Karpas-422 (cell line): ENCODE data around the gene BTG2. TPM values are rescaled to one million over a fixed set of nuclear protein-coding genes. Genes with fewer than 3 reads are reported as not detected.

Experiments
- DNase-seq: peaks from one replicate; pipeline ENCODE4 v3.0.0-alpha.2; 2015
- H2AFZ ChIP-seq: fragments of 200-600 bp; sonication (generic); 2 replicates; pipeline ENCODE4 v1.6.1; 2014; ENCODE audit warnings: antibody characterized with exemption, low read length, mixed read lengths
- H3K27ac ChIP-seq: fragments of 200-600 bp; sonication (generic); 2 replicates; pipeline ENCODE4 v1.5.1; 2014; ENCODE audit warnings: mild to moderate bottlenecking, low read length, moderate library complexity
- H3K27me3 ChIP-seq: fragments of 200-600 bp; sonication (generic); 2 replicates; pipeline ENCODE4 v1.6.1; 2014; ENCODE audit warnings: low read length, mixed read lengths
- H3K36me3 ChIP-seq: fragments of 200-600 bp; sonication (generic); 2 replicates; pipeline ENCODE4 v1.6.1; 2014; ENCODE audit warnings: low read length, mixed read lengths; ENCODE audit not compliant: insufficient read depth
- H3K4me1 ChIP-seq: fragments of 200-600 bp; sonication (generic); 2 replicates; pipeline ENCODE4 v1.6.1; 2014; ENCODE audit warnings: mild to moderate bottlenecking, low read length, mixed read lengths
- H3K4me2 ChIP-seq: fragments of 200-600 bp; sonication (generic); 2 replicates; pipeline ENCODE4 v1.6.1; 2014; ENCODE audit warnings: low read length, low read depth, mild to moderate bottlenecking; ENCODE audit not compliant: poor library complexity, severe bottlenecking
- H3K4me3 ChIP-seq: fragments of 200-600 bp; sonication (generic); 2 replicates; pipeline ENCODE4 v1.5.1; 2014; ENCODE audit warnings: mild to moderate bottlenecking, antibody characterized with exemption, low read length, mixed read lengths
- H3K79me2 ChIP-seq: fragments of 200-600 bp; sonication (generic); 2 replicates; pipeline ENCODE4 v1.6.1; 2014; ENCODE audit warnings: mild to moderate bottlenecking, low read length, mixed read lengths
- H3K9ac ChIP-seq: fragments of 200-600 bp; sonication (generic); 2 replicates; pipeline ENCODE4 v1.6.0; 2014; ENCODE audit warnings: low read length
- H3K9me2 ChIP-seq: fragments of 200-600 bp; sonication (generic), shearing (Covaris generic); replicated peaks from 2 replicates; pipeline ENCODE4 v1.6.0; 2014; ENCODE audit warnings: mild to moderate bottlenecking, low read length, moderate library complexity; ENCODE audit not compliant: insufficient read depth
- H3K9me3 ChIP-seq: fragments of 300-700, 200-600 bp; sonication (generic); 2 replicates; pipeline ENCODE4 v1.6.1; 2014; ENCODE audit warnings: low read length, mixed read lengths
- H4K20me1 ChIP-seq: fragments of 200-600 bp; sonication (generic); 2 replicates; pipeline ENCODE4 v1.6.1; 2014; ENCODE audit warnings: mild to moderate bottlenecking, antibody characterized with exemption, low read length, low read depth; ENCODE audit not compliant: insufficient read depth
- total RNA-seq: library from RNA; depleted of rRNA; stranded (reverse); fragments of >200 nt; shearing (Covaris generic); gene quantifications from 2 replicates; pipeline ENCODE4 v1.2.3, GENCODE V29; 2014; ENCODE audit warnings: low replicate concordance

Gene BTG2
- total RNA-seq, 1 experiment from 2014 or later = 258 TPM

DNA sequence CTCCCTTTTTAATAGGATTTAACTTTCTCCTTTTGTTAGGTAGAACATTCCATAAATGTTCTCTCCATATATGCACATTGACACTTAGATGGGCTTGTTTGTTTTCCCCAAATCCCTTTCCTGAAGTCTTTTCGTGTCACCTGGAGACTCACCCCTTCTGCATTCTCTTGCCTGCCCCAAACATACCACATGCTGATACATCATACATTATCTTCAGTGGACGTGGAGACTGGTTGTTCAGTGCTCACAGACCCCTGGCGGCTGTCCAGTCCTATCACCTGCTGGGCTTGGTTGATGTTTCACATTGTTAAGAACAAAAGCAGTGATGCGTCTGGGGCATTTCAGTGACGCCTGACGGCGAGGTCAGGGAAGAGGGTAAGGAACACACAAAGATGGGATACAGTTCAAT lies 23.4 kb downstream of the BTG2 start:
- no peaks in the 10 kb centered on the region for H3K9me3 ChIP-seq
- H3K79me2 ChIP-seq = no peaks in the 10 kb centered on the region
- no peak overlapping the region for H3K4me3 ChIP-seq
- H3K9ac ChIP-seq = 0 out of 2 replicates have a peak overlapping the region, but pooled peaks have one; percentile 72
- peaks cover 60% of the 10 kb centered on the region for H3K4me1 ChIP-seq
- no peaks in the 10 kb centered on the region for H4K20me1 ChIP-seq
- H3K36me3 ChIP-seq = no peaks in the 10 kb centered on the region
- H3K27ac ChIP-seq = peak overlapping the region; percentile 100
- H3K9me2 ChIP-seq = no peaks in the 10 kb centered on the region
- DNase-seq = peak; percentile 71
- H3K4me2 ChIP-seq = peak overlapping the region; percentile 98
- no peaks in the 10 kb centered on the region for H3K27me3 ChIP-seq
- no peak overlapping the region for H2AFZ ChIP-seq

DNA sequence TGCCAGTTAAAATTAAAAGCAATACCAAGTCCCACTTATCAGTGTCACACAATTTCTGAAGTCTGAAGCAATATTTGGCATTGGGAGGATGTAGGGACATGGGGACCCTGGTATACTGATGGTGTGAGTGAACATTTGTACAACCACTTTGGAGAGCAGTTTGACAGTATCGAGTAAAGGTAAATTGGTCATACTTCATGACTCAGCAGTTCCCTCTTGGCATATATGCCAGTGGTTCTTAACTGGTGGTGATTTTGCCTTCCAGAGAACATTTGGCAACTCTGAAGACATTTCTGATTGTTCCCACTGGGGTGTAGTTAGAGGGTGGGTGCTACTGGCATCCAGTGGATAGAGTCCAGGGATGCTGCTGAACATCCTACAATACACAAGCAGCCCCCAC lies 25.9 kb downstream of the BTG2 start:
- no peak overlapping the region for H3K4me3 ChIP-seq
- H3K9ac ChIP-seq = no peak overlapping the region
- no peaks in the 10 kb centered on the region for H3K27me3 ChIP-seq
- no peaks in the 10 kb centered on the region for H3K79me2 ChIP-seq
- no peaks in the 10 kb centered on the region for H4K20me1 ChIP-seq
- no peak overlapping the region for H2AFZ ChIP-seq
- H3K4me2 ChIP-seq = no peak overlapping the region
- no peaks in the 10 kb centered on the region for H3K9me3 ChIP-seq
- DNase-seq = no peak
- H3K4me1 ChIP-seq = peaks cover 35% of the 10 kb centered on the region
- no peak overlapping the region for H3K27ac ChIP-seq
- H3K9me2 ChIP-seq = no peaks in the 10 kb centered on the region
- H3K36me3 ChIP-seq = no peaks in the 10 kb centered on the region

DNA sequence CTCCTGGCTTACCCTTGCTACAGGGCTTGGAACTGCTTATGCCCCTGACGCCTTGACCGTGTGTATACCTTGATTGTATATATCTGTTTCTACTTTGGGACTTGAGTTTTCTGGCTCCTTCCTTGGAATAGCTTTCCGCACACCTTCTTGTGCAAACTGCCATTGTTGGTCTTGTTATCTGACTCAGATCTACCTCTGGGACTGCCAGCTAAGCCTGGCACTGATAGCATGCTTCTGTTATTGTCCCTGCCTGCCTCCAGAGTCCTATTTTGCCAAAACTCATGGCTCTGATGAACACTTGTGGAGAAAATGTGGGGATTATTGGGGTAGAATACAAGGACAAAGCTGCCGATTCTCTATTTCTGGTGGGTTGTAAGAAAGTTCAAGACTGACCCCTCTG lies 30.2 kb downstream of the BTG2 start:
- no peaks in the 10 kb centered on the region for H3K36me3 ChIP-seq
- no peak overlapping the region for H2AFZ ChIP-seq
- H3K4me1 ChIP-seq = peaks cover 19% of the 10 kb centered on the region
- no peaks in the 10 kb centered on the region for H3K27me3 ChIP-seq
- no peaks in the 10 kb centered on the region for H3K9me2 ChIP-seq
- H3K9ac ChIP-seq = no peak overlapping the region
- no peak for DNase-seq
- no peak overlapping the region for H3K4me3 ChIP-seq
- no peaks in the 10 kb centered on the region for H3K9me3 ChIP-seq
- no peak overlapping the region for H3K4me2 ChIP-seq
- H3K27ac ChIP-seq = no peak overlapping the region
- no peaks in the 10 kb centered on the region for H3K79me2 ChIP-seq
- no peaks in the 10 kb centered on the region for H4K20me1 ChIP-seq

DNA sequence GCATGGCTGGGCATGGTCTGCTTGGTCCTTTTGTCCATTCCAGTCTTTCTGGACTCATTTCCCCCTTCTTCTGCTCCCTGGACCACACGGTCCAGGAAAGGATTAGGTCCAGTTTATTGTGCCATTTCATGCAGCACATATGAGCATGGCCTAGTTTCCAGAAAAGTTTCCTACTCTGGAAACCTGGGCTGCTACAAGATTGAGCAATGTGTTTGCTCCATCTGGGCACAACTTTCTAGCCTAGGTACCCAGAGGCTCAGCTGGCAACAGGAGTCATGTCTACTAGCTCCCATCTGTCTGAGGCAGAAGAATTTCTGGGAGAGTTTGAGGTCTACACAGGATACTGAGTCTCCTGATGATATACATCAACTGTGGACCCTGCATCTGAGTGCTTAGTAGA lies 30.8 kb downstream of the BTG2 start:
- Histone ChIP-seq H3K27me3 (no peaks in the 10 kb centered on the region), H3K4me3 (no peak overlapping the region), H2AFZ (no peak overlapping the region), H3K4me2 (no peak overlapping the region), H3K79me2 (no peaks in the 10 kb centered on the region), H3K9ac (no peak overlapping the region), H4K20me1 (no peaks in the 10 kb centered on the region), H3K9me2 (no peaks in the 10 kb centered on the region), H3K27ac (no peak overlapping the region), H3K36me3 (no peaks in the 10 kb centered on the region), H3K4me1 (peaks cover 19% of the 10 kb centered on the region), H3K9me3 (no peaks in the 10 kb centered on the region)
- DNase-seq = no peak

DNA sequence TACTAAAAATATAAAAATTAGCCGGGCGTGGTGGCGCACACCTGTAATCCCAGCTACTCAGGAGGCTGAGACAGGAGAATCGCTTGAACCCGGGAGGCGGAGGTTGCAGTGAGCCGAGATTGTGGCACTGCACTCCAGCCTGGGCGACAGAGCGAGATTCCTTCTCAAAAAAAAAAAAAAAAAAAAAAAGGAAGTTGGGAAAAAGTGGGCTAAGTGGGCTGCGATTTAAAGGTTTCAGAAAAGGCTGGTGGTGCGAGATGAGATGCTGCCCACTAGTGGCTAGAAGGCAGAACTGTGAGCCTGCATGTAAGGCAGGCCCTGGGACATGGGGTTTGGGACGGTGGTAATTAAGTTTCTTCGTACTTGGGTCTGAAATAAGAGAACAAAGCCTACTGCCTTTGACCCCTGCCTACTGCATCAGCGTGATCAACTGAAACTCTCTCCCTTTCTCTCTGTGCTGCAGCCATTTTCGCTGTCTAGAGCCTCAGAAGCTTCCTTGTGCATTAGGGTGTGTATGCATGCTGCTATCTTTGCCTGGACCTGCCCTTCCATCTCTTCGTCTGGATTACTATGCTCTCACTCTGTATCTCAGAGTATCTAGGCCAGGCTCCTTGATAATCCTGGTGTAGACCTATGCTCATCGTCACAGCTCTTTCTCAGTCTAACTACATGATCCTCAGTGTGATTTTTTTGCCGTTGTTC lies 33.2 kb downstream of the BTG2 start:
- Histone ChIP-seq H2AFZ (no peak overlapping the region), H3K36me3 (no peaks in the 10 kb centered on the region), H3K27me3 (no peaks in the 10 kb centered on the region), H3K9ac (no peak overlapping the region), H3K27ac (no peak overlapping the region), H3K4me3 (no peak overlapping the region), H3K4me2 (no peak overlapping the region), H4K20me1 (no peaks in the 10 kb centered on the region), H3K4me1 (peaks cover 11% of the 10 kb centered on the region), H3K9me2 (no peaks in the 10 kb centered on the region), H3K79me2 (no peaks in the 10 kb centered on the region), H3K9me3 (no peaks in the 10 kb centered on the region)
- peak; percentile 87 for DNase-seq

DNA sequence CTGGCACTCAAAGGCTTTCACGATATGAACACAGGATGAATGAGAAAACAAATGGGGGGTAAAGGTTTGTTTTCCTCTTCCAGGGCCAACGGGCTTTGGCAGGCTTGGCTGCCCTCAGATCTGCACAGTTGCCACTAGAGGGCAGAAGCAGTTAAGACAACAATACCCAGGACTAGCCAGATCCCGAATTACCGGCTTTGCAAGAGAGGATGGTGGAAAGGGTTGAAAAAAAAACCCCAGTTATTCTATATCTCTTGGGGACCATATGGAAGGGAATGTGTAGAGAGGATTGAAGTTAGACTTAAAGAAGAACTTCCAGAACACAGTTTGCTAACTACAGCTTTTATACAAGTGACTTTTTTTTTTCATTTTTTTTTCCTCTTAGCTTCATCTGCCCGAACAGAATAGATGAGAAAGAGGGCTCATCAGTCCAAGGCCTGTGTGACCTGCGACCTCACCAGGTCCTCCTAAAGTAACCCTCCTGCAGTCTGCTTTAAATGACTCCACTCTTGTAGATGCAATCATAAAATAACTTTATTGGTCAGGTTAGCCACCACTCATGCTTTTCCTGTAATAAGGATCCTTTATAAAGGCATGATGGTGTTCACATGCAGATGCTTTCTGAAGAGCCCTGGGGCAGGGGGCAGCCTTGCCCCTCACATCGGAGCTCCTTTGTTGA lies 34.9 kb downstream of the BTG2 start:
- Histone ChIP-seq H3K9me3 (no peaks in the 10 kb centered on the region), H3K9me2 (no peaks in the 10 kb centered on the region), H3K27me3 (no peaks in the 10 kb centered on the region), H3K4me3 (no peak overlapping the region), H3K79me2 (no peaks in the 10 kb centered on the region), H2AFZ (no peak overlapping the region), H3K4me1 (peaks cover 14% of the 10 kb centered on the region), H3K4me2 (no peak overlapping the region), H3K9ac (0 out of 2 replicates have a peak overlapping the region, but pooled peaks have one; percentile 11), H3K27ac (no peak overlapping the region), H4K20me1 (no peaks in the 10 kb centered on the region), H3K36me3 (no peaks in the 10 kb centered on the region)
- DNase-seq = peak; percentile 88

DNA sequence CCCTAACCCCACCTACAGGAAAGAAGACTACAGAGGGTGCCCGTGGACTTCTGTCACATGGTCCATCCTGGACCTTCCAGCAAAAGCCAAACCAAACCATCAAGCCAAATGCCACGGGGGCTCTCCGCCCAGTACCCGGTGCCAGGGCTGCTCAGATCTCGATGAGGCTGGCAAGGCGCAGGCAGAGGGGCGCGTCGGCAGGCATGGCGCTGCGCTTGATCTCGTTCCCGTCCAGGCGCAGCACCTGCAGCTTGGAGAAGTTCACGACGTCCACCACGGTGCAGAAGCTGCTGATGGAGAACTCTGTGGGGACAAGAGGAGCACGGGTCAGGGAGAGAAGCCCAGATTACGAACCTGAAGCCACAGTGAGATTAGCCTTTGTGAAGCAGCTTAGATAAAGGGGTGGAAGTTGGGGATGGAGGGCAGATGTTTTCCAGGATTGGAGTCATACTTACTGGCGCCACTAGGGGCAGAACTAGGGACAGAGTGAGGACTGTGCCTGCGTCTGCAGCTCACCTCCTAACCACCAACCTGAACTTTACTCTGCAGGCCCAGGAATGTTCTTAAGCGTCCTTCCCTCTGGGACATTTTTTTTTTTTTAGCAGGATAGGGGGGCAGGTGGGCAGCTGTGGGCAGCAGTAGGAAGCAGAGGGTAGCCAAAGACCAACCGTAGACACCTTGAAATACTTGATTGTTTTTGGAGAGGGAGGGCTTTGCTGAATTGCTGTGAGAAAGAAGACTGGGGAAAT lies 37.0 kb downstream of the BTG2 start:
- Histone ChIP-seq H3K79me2 (no peaks in the 10 kb centered on the region), H3K4me1 (peaks cover 18% of the 10 kb centered on the region), H3K9me3 (no peaks in the 10 kb centered on the region), H3K4me3 (no peak overlapping the region), H3K9ac (no peak overlapping the region), H3K4me2 (no peak overlapping the region), H3K9me2 (no peaks in the 10 kb centered on the region), H3K27me3 (no peaks in the 10 kb centered on the region), H3K27ac (no peak overlapping the region), H3K36me3 (no peaks in the 10 kb centered on the region), H2AFZ (no peak overlapping the region), H4K20me1 (no peaks in the 10 kb centered on the region)
- peak; percentile 81 for DNase-seq
